HFFc6 (cell line): ENCODE data around the gene KIF26B. TPM values are rescaled to one million over a fixed set of nuclear protein-coding genes. Genes with fewer than 3 reads are reported as not detected.
"Not testable (repeated sequence)": the region's sequence is repeated elsewhere in the genome, so short reads cannot be mapped to it uniquely, and the experiment has no call there.

Experiments used
- DNase-seq: peaks from one replicate; pipeline ENCODE4 v3.0.0-alpha.2; 2018
- H3K27ac Mint-ChIP-seq: 2 replicates; pipeline ENCODE4 v1.8.0; 2020; ENCODE audit warnings: mild to moderate bottlenecking, mixed read lengths
- H3K27me3 Mint-ChIP-seq: 2 replicates; pipeline ENCODE4 v1.8.0; 2021; ENCODE audit warnings: mild to moderate bottlenecking, moderate library complexity, mixed read lengths; ENCODE audit not compliant: insufficient read depth
- H3K36me3 Mint-ChIP-seq: 2 replicates; pipeline ENCODE4 v1.8.0; 2021; ENCODE audit warnings: low read depth, mixed read lengths
- H3K4me1 Mint-ChIP-seq: 2 replicates; pipeline ENCODE4 v1.8.0; 2020; ENCODE audit warnings: low read depth, mixed read lengths
- H3K4me3 Mint-ChIP-seq: 2 replicates; pipeline ENCODE4 v1.8.0; 2020; ENCODE audit warnings: mild to moderate bottlenecking, moderate library complexity, mixed read lengths
- H3K9me3 Mint-ChIP-seq: 2 replicates; pipeline ENCODE4 v1.8.0; 2020; ENCODE audit warnings: mild to moderate bottlenecking, mixed read lengths
- CTCF ChIP-seq: fragments of 200-600 bp; sonication (generic); IDR thresholded peaks from 2 replicates; pipeline ENCODE4 v1.5.0; 2021; ENCODE audit warnings: antibody characterized with exemption, mild to moderate bottlenecking
- total RNA-seq, 6 experiments: library from RNA; stranded (reverse); fragmentation: NEBNext Ultra II Directional; extraction: Animal tissue kit (Norgen Biotek cat#: 25700); gene quantifications; 2 replicates in 1 of 6; 3 replicates in 5 of 6; pipeline ENCODE4 v1.2.3, GENCODE V29; 2021

The KIF26B gene
- total RNA-seq, 6 experiments from 2014 or later = 4.6 to 7.5 (median 5.5) TPM

GRCh38 chr1:245322673-245323072, 167.9 kb downstream of the KIF26B start:
- no peaks in the 10 kb centered on the region for H3K9me3 Mint-ChIP-seq
- H3K4me1 Mint-ChIP-seq = peaks cover 12% of the 10 kb centered on the region
- no peaks in the 10 kb centered on the region for H3K36me3 Mint-ChIP-seq
- H3K27ac Mint-ChIP-seq = no peak overlapping the region
- no peaks in the 10 kb centered on the region; the same call in none of the 2 replicates for H3K27me3 Mint-ChIP-seq
- TF ChIP-seq CTCF = peak; percentile 32; the same call in 1 of the 2 replicates
- DNase-seq = peak; percentile 21
- H3K4me3 Mint-ChIP-seq = no peak overlapping the region

GRCh38 chr1:245323765-245324164, 169.0 kb downstream of the KIF26B start:
- not testable (repeated sequence) for H3K9me3 Mint-ChIP-seq, DNase-seq

GRCh38 chr1:245325922-245326795, 171.4 kb downstream of the KIF26B start:
- no peak for DNase-seq
- Mint-ChIP-seq H3K36me3 (no peaks in the 10 kb centered on the region), H3K4me3 (no peak overlapping the region), H3K27ac (no peak overlapping the region), H3K4me1 (peaks cover 12% of the 10 kb centered on the region), H3K9me3 (no peaks in the 10 kb centered on the region), H3K27me3 (no peaks in the 10 kb centered on the region; the same call in none of the 2 replicates)
- TF ChIP-seq CTCF = no peak

More at GRCh38 chr1:245323765-245324164, 169.0 kb downstream of the KIF26B start:
- H3K36me3 Mint-ChIP-seq, H3K4me3 Mint-ChIP-seq, H3K27ac Mint-ChIP-seq, H3K27me3 Mint-ChIP-seq: not testable (repeated sequence)
- H3K4me1 Mint-ChIP-seq = peaks cover 12% of the 10 kb centered on the region

GRCh38 chr1:245327360-245327759, 172.6 kb downstream of the KIF26B start:
- H3K27ac Mint-ChIP-seq = no peak overlapping the region
- H3K27me3 Mint-ChIP-seq = no peaks in the 10 kb centered on the region; the same call in none of the 2 replicates
- H3K9me3 Mint-ChIP-seq = no peaks in the 10 kb centered on the region

GRCh38 chr1:245327842-245328241, 173.1 kb downstream of the KIF26B start:
- Mint-ChIP-seq H3K4me1 (peaks cover 13% of the 10 kb centered on the region), H3K9me3 (no peaks in the 10 kb centered on the region), H3K27me3 (no peaks in the 10 kb centered on the region; the same call in none of the 2 replicates), H3K27ac (no peak overlapping the region), H3K36me3 (no peaks in the 10 kb centered on the region), H3K4me3 (no peak overlapping the region)
- DNase-seq = no peak
- TF ChIP-seq CTCF = no peak

More at GRCh38 chr1:245327360-245327759, 172.6 kb downstream of the KIF26B start:
- Mint-ChIP-seq H3K36me3 (no peaks in the 10 kb centered on the region), H3K4me1 (peaks cover 13% of the 10 kb centered on the region), H3K4me3 (no peak overlapping the region)
- TF ChIP-seq CTCF = no peak
- DNase-seq = no peak

GRCh38 chr1:245330951-245331350, 176.2 kb downstream of the KIF26B start:
- H3K4me3 Mint-ChIP-seq = no peak overlapping the region
- no peak overlapping the region for H3K27ac Mint-ChIP-seq
- DNase-seq = no peak
- peaks cover 3% of the 10 kb centered on the region for H3K27me3 Mint-ChIP-seq
- TF ChIP-seq CTCF = no peak
- H3K36me3 Mint-ChIP-seq = no peaks in the 10 kb centered on the region
- H3K4me1 Mint-ChIP-seq = peaks cover 10% of the 10 kb centered on the region
- H3K9me3 Mint-ChIP-seq = no peaks in the 10 kb centered on the region
